ENCODE measurements around the gene GPATCH11.

Gene GPATCH11

DNA sequence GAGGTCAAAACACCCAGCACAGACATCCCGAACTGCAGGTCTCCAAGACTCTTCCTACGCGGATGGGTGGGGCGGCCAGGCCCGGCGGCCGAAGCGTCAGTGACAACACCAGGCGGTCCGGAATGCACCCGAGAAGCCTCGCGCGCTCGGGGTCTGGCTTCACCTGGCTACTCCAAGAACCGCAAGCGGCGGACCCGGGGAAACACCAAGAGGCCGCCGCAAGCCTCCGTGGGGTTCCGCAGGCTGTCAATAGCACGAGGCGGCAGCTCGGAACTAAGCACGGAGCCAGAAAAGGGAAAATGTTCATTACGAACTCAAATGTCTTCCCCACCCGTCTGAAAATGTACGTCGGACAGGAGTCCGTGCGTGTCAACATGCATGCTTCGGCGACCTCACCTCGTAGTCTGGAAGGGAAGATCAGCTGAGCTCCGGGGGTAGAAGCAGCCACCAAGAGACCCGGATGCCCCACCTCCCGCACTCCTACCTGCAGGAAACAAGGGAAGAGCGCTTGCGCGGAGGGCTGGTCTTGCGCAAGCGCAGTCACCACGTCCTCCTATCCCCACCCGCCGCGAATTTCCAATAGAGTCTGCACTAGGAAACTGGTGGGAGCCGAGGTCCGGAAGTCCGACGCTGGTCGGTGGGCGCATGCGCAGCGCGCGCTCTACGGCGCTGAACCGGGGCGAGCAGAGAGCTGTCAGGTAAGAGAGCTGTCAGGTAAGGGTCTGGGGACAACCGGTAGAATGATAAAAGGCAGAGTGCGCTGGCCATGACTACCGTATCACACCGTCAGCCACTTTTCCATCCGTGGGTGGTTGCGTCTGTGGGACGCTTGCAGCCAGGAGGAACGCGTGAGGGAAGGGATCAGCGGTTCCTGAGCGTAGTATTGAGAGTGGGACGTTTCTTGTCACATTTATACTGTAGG, at the start of gene GPATCH11, which contains the start of gene HEATR5B:
Gene GPATCH11 (plus strand): TSS at position 646 of the 922 bp plus-strand sequence. CDS start 3,864 bp downstream, outside the sequence.
Gene HEATR5B (minus strand): TSS at position 500 of the 922 bp plus-strand sequence. CDS start 958 bp downstream, outside the sequence.
- H3K36me3 ChIP-seq, result no peaks in the 10 kb centered on the region
- H3K27ac ChIP-seq, result peak within 1 kb of the TSS; percentile 85
- no peaks in the 10 kb centered on the region for H3K27me3 ChIP-seq
- TF ChIP-seq CTCF (IDR thresholded peaks at IDR 0.05), result no peak
- peak within 1 kb of the TSS; percentile 81 to 90 for H3K4me3 ChIP-seq (ENCODE audit: low read depth in 1 of 2, low read length in 1 of 2)
- no peaks in the 10 kb centered on the region for H3K9me3 ChIP-seq
- H3K4me1 ChIP-seq (ENCODE audit: control insufficient read depth in 1 of 2, insufficient read depth in 1 of 2, low read depth in 1 of 2, low read length in 1 of 2), result peaks cover 41 to 42% of the 10 kb centered on the region in 2 experiments

- Histone ChIP-seq H3K9me3 (no peaks in the 10 kb centered on the region), H3K27ac (no peak overlapping the region), H3K4me3 (ENCODE audit: low read depth in 1 of 2, low read length in 1 of 2) (no peak overlapping the region), H3K4me1 (ENCODE audit: control insufficient read depth in 1 of 2, insufficient read depth in 1 of 2, low read depth in 1 of 2, low read length in 1 of 2) (peaks cover 0 to 3% of the 10 kb centered on the region in 2 experiments), H3K36me3 (peaks cover 67% of the 10 kb centered on the region), H3K27me3 (no peaks in the 10 kb centered on the region)
- TF ChIP-seq CTCF (IDR thresholded peaks at IDR 0.05), result no peak
These were observed 46.5 kb upstream of the GPATCH11 start for GRCh38 chr2:37037771-37038170.

- H3K36me3 ChIP-seq, result peaks cover 67% of the 10 kb centered on the region
These were observed 44.7 kb upstream of the GPATCH11 start for GRCh38 chr2:37039580-37039979.

GRCh38 chr2:37052600-37053332, 31.6 kb upstream of the GPATCH11 start:
- Histone ChIP-seq H3K4me3 (ENCODE audit: low read depth in 1 of 2, low read length in 1 of 2) (no peak overlapping the region), H3K27ac (no peak overlapping the region), H3K4me1 (ENCODE audit: control insufficient read depth in 1 of 2, insufficient read depth in 1 of 2, low read depth in 1 of 2, low read length in 1 of 2) (no peaks in the 10 kb centered on the region), H3K36me3 (peaks cover 93% of the 10 kb centered on the region), H3K9me3 (no peaks in the 10 kb centered on the region), H3K27me3 (no peaks in the 10 kb centered on the region)
- TF ChIP-seq CTCF (IDR thresholded peaks at IDR 0.05), result no peak

More at GRCh38 chr2:37039580-37039979, 44.7 kb upstream of the GPATCH11 start:
- Histone ChIP-seq H3K27ac (peak overlapping the region; percentile 31), H3K27me3 (no peaks in the 10 kb centered on the region), H3K4me1 (ENCODE audit: control insufficient read depth in 1 of 2, insufficient read depth in 1 of 2, low read depth in 1 of 2, low read length in 1 of 2) (peaks cover 0 to 3% of the 10 kb centered on the region in 2 experiments), H3K9me3 (no peaks in the 10 kb centered on the region), H3K4me3 (ENCODE audit: low read depth in 1 of 2, low read length in 1 of 2) (no peak overlapping the region)
- TF ChIP-seq CTCF (IDR thresholded peaks at IDR 0.05), result no peak

- Histone ChIP-seq H3K27ac (no peak overlapping the region), H3K9me3 (no peaks in the 10 kb centered on the region), H3K36me3 (peaks cover 95% of the 10 kb centered on the region), H3K4me3 (ENCODE audit: low read depth in 1 of 2, low read length in 1 of 2) (no peak overlapping the region), H3K4me1 (ENCODE audit: control insufficient read depth in 1 of 2, insufficient read depth in 1 of 2, low read depth in 1 of 2, low read length in 1 of 2) (no peaks in the 10 kb centered on the region), H3K27me3 (no peaks in the 10 kb centered on the region)
- TF ChIP-seq CTCF (IDR thresholded peaks at IDR 0.05), result no peak
These were observed 24.5 kb upstream of the GPATCH11 start for GRCh38 chr2:37059841-37060240.

All from neutrophil (primary cell).